GM21528 (cell line): ENCODE data around the gene NT5C2.
"Not testable (repeated sequence)": the region's sequence is repeated elsewhere in the genome, so short reads cannot be mapped to it uniquely, and the experiment has no call there.

Source experiments
- ATAC-seq: cut with Tn5 transposase; IDR thresholded peaks from one replicate; pipeline ENCODE4 v1.9.1; 2021; ENCODE audit warnings: mild to moderate bottlenecking, moderate library complexity; ENCODE audit not compliant: unreplicated experiment, low FRiP score

Gene NT5C2

GRCh38 chr10:103193107-103193819 lies at the start of gene NT5C2:
Gene NT5C2 (minus strand): TSS chr10:103193272. CDS start chr10:103174958, 18,314 bp downstream.
- peak; percentile 62 for ATAC-seq

- no peak for ATAC-seq
Measured at GRCh38 chr10:103241262-103242011, 48.4 kb upstream of the NT5C2 start.

- ATAC-seq: no peak
Measured at GRCh38 chr10:103238506-103239252, 45.6 kb upstream of the NT5C2 start.

GRCh38 chr10:103235775-103236174 lies 42.7 kb upstream of the NT5C2 start:
- no peak for ATAC-seq

- ATAC-seq: no peak
Measured at GRCh38 chr10:103232772-103233488, 39.9 kb upstream of the NT5C2 start.

GRCh38 chr10:103232131-103232673 lies 39.1 kb upstream of the NT5C2 start:
- ATAC-seq: no peak

- no peak for ATAC-seq
Measured at GRCh38 chr10:103231047-103231551, 38.0 kb upstream of the NT5C2 start.

GRCh38 chr10:103227416-103227815 lies 34.3 kb upstream of the NT5C2 start:
- no peak for ATAC-seq

GRCh38 chr10:103225939-103226338 lies 32.9 kb upstream of the NT5C2 start:
- no peak for ATAC-seq

GRCh38 chr10:103224721-103225120 lies 31.6 kb upstream of the NT5C2 start:
- not testable (repeated sequence) for ATAC-seq

- no peak for ATAC-seq
Measured at GRCh38 chr10:103224133-103224532, 31.1 kb upstream of the NT5C2 start.

- not testable (repeated sequence) for ATAC-seq
Measured at GRCh38 chr10:103216362-103216761, 23.3 kb upstream of the NT5C2 start.

- no peak for ATAC-seq
Measured at GRCh38 chr10:103215601-103216000, 22.5 kb upstream of the NT5C2 start.

GRCh38 chr10:103210262-103210661 lies 17.2 kb upstream of the NT5C2 start:
- not testable (repeated sequence) for ATAC-seq

- ATAC-seq: not testable (repeated sequence)
Measured at GRCh38 chr10:103207643-103208042, 14.6 kb upstream of the NT5C2 start.

- no peak for ATAC-seq
Measured at GRCh38 chr10:103207141-103207540, 14.1 kb upstream of the NT5C2 start.

GRCh38 chr10:103206715-103207114 lies 13.6 kb upstream of the NT5C2 start:
- ATAC-seq: not testable (repeated sequence)

GRCh38 chr10:103205401-103205800 lies 12.3 kb upstream of the NT5C2 start:
- ATAC-seq: not testable (repeated sequence)

GRCh38 chr10:103204353-103205255 lies 11.5 kb upstream of the NT5C2 start:
- no peak for ATAC-seq
